Neutrophil (primary cell): ENCODE data around the gene ZBTB20.

ENCODE experiments used
- H3K27ac ChIP-seq: fragments of 200-600 bp; sonication (generic); 2 replicates; pipeline ENCODE4 v1.5.1; 2016; ENCODE audit warnings: mild to moderate bottlenecking, moderate library complexity
- H3K27me3 ChIP-seq: fragments of 200-600 bp; sonication (generic); 2 replicates; pipeline ENCODE4 v1.6.0; 2016; ENCODE audit warnings: mild to moderate bottlenecking
- H3K36me3 ChIP-seq: fragments of 200-600 bp; sonication (generic); 2 replicates; pipeline ENCODE4 v1.5.1; 2017
- H3K4me1 ChIP-seq, 2 experiments: fragments of 200-600 bp in 1 of 2; sonication (generic) in 1 of 2; 1 replicate in 1 of 2; 2 replicates in 1 of 2; pipeline versions ENCODE4 v1.5.1 to v1.6.1; 2013 to 2016; ENCODE audit warnings: low read depth in 1 of 2, low read length in 1 of 2, mild to moderate bottlenecking in 1 of 2, moderate library complexity in 1 of 2; ENCODE audit not compliant: control insufficient read depth in 1 of 2, insufficient read depth in 1 of 2
- H3K4me3 ChIP-seq, 2 experiments: fragments of 200-600 bp in 1 of 2; sonication (generic) in 1 of 2; 1 replicate in 1 of 2; 2 replicates in 1 of 2; pipeline ENCODE4 v1.5.1; 2013 to 2016; ENCODE audit warnings: low read depth in 1 of 2, low read length in 1 of 2, mild to moderate bottlenecking in 1 of 2, moderate library complexity in 1 of 2
- H3K9me3 ChIP-seq: fragments of 200-600 bp; sonication (generic); 2 replicates; pipeline ENCODE4 v1.5.1; 2016
- CTCF ChIP-seq: fragments of 200-600 bp; sonication (generic); IDR thresholded peaks from 2 replicates; pipeline ENCODE4 v1.5.1; 2016; ENCODE audit warnings: antibody characterized with exemption

The ZBTB20 gene

GRCh38 chr3:114743746-114744485 lies 403.2 kb downstream of the ZBTB20 start:
- Histone ChIP-seq H3K36me3 (no peaks in the 10 kb centered on the region), H3K4me1 (no peaks in the 10 kb centered on the region), H3K27me3 (no peaks in the 10 kb centered on the region), H3K9me3 (no peaks in the 10 kb centered on the region), H3K27ac (no peak overlapping the region), H3K4me3 (no peak overlapping the region)
- no peak for TF ChIP-seq CTCF

- TF ChIP-seq CTCF, result no peak
- no peak overlapping the region for H3K27ac ChIP-seq
- no peaks in the 10 kb centered on the region for H3K4me1 ChIP-seq
- H3K4me3 ChIP-seq, result no peak overlapping the region
- no peaks in the 10 kb centered on the region for H3K9me3 ChIP-seq
- no peaks in the 10 kb centered on the region for H3K36me3 ChIP-seq
- no peaks in the 10 kb centered on the region for H3K27me3 ChIP-seq
These were observed 406.0 kb downstream of the ZBTB20 start for GRCh38 chr3:114741066-114741465.

DNA sequence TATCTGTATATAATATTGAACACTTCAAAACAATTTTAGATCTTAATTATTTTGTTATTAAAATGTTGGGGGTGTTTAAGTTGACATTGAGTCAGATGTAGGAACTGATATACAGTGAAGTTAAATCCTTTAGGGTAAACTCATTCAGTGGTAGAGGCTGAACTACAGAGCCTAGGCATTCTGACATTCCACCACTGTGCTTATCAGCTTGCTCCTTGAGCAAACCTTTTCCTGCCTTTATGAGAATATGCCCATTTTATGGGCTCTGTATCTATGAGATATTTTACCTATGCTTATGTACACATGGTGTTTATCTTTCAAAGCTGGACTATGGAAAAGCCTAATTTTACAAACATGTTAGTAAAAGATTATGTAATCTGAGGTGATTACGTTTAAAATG lies 407.5 kb downstream of the ZBTB20 start:
- Histone ChIP-seq H3K27ac (no peak overlapping the region), H3K9me3 (no peaks in the 10 kb centered on the region), H3K36me3 (no peaks in the 10 kb centered on the region), H3K27me3 (no peaks in the 10 kb centered on the region), H3K4me1 (no peaks in the 10 kb centered on the region), H3K4me3 (no peak overlapping the region)
- no peak for TF ChIP-seq CTCF

- no peak overlapping the region for H3K27ac ChIP-seq
- H3K4me3 ChIP-seq, result no peak overlapping the region
- H3K4me1 ChIP-seq, result no peaks in the 10 kb centered on the region
- no peak for TF ChIP-seq CTCF
- H3K9me3 ChIP-seq, result no peaks in the 10 kb centered on the region
- no peaks in the 10 kb centered on the region for H3K36me3 ChIP-seq
- H3K27me3 ChIP-seq, result no peaks in the 10 kb centered on the region
These were observed 414.7 kb downstream of the ZBTB20 start for GRCh38 chr3:114732353-114732752.

DNA sequence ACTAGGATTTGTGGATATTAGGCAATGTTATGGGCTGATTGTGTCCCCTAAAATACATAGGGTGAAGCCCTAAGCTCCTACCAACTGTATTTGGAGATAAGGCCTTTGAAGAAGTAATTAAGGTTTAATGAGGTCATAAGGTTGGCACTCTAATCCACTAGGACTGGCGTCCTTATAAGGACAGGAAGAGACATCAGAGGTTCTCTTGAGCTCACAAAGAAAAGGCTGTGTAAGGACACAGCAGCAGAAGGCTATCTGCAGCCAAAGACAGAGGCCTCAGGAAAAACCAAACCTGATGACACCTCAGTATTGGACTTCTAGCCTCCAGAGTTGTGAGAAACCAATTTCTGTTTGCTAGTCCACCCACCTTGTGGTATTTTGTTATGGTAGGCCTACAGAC lies 416.7 kb downstream of the ZBTB20 start:
- H3K36me3 ChIP-seq, result no peaks in the 10 kb centered on the region
- H3K4me1 ChIP-seq, result no peaks in the 10 kb centered on the region
- no peaks in the 10 kb centered on the region for H3K27me3 ChIP-seq
- no peak for TF ChIP-seq CTCF
- no peak overlapping the region for H3K27ac ChIP-seq
- no peak overlapping the region for H3K4me3 ChIP-seq
- no peaks in the 10 kb centered on the region for H3K9me3 ChIP-seq
